Sigmoid colon (tissue), 7 donors: ENCODE data around the gene TSHZ1. TPM values are rescaled to one million over a fixed set of nuclear protein-coding genes. Genes with fewer than 3 reads are reported as not detected.

Source experiments
- DNase-seq: peaks from one replicate; pipeline ENCODE4 v3.0.0-alpha.2; 2019
- H3K27ac ChIP-seq, 4 donors: fragments of 200-600 bp; sonication (generic); one replicate each; pipeline ENCODE4 v1.5.1; 2016 to 2019; ENCODE audit warnings: mild to moderate bottlenecking in 1 of 4
- H3K27me3 ChIP-seq, 3 donors: fragments of 200-600 bp; sonication (generic); one replicate each; pipeline ENCODE4 v1.5.1; 2019; ENCODE audit warnings: mild to moderate bottlenecking in 1 of 3
- H3K36me3 ChIP-seq, 4 donors: fragments of 200-600 bp; sonication (generic); one replicate each; pipeline ENCODE4 v1.5.1; 2016 to 2019
- H3K4me1 ChIP-seq, 4 donors: fragments of 200-600 bp; sonication (generic); one replicate each; pipeline ENCODE4 v1.5.1; 2017 to 2019
- H3K4me3 ChIP-seq, 4 donors: fragments of 200-600 bp; sonication (generic); one replicate each; pipeline ENCODE4 v1.5.1; 2017 to 2019; ENCODE audit warnings: mild to moderate bottlenecking in 2 of 4, moderate library complexity in 1 of 4
- H3K9me3 ChIP-seq, 4 donors: fragments of 200-600 bp in 3 of 4; sonication (generic) in 3 of 4; one replicate each; pipeline versions ENCODE4 v1.5.1 to v1.6.1; 2013 to 2019
- CTCF ChIP-seq, 4 experiments: fragments of 450-650 bp in 3 of 4; fragments of 200-600 bp in 1 of 4; IDR thresholded peaks; one replicate each; pipeline ENCODE4 v1.5.1; 2016 to 2019; ENCODE audit warnings: antibody characterized with exemption in 4 of 4, mild to moderate bottlenecking in 3 of 4, moderate library complexity in 2 of 4
- EP300 ChIP-seq, 4 donors: sonication (generic); formaldehyde crosslinking; IDR thresholded peaks; one replicate each; pipeline ENCODE4 v1.6.1; 2017; ENCODE audit warnings: antibody characterized with exemption in 4 of 4
- POLR2A ChIP-seq, 2 donors: fragments of 450-650 bp; IDR thresholded peaks; one replicate each; pipeline ENCODE4 v1.6.1; 2016; ENCODE audit warnings: antibody characterized with exemption in 2 of 2, mild to moderate bottlenecking in 2 of 2, moderate library complexity in 2 of 2
- POLR2AphosphoS5 ChIP-seq, 4 donors: sonication (generic); formaldehyde crosslinking; IDR thresholded peaks; one replicate each; pipeline ENCODE4 v1.6.1; 2017; ENCODE audit warnings: antibody characterized with exemption in 4 of 4
- WGBS, 2 donors: extraction: QIAGEN DNeasy Blood & Tissue Kit; methylation state at CpG; one replicate each; pipeline ENCODE4 v1.1.7; 2013; 5-methylcytosine and 5-hydroxymethylcytosine counted together
- intact Hi-C: fragments of 100-400 bp; cut with DNase I; formaldehyde crosslinking; loops from one replicate; pipeline ENCODE4 v1.15.1; 2023
- polyA plus RNA-seq, 3 donors: library from polyadenylated mRNA; stranded (reverse); fragments of 200-250 nt; gene quantifications; one replicate each; pipeline ENCODE4 v1.2.3, GENCODE V29; 2013
- total RNA-seq, 4 donors: library from RNA; depleted of rRNA; stranded (reverse); fragments of >200 nt; gene quantifications; one replicate each; pipeline ENCODE4 v1.1.0, GENCODE V29; 2016
- donor health status: healthy with polysubstance abuse.
- donor health status: Bipolar disorder and iron deficiency.
- donor health status: healthy.

TSHZ1 gene
- total and polyA plus RNA-seq, 7 donors: 7.8 to 29.4 (median 23.0) TPM

GRCh38 chr18:75269124-75269680 is 58.6 kb downstream of the TSHZ1 start:
- TF ChIP-seq POLR2AphosphoS5 (IDR thresholded peaks at IDR 0.05): no peak
- TF ChIP-seq POLR2A (IDR thresholded peaks at IDR 0.05): no peak
- no peak for TF ChIP-seq EP300 (IDR thresholded peaks at IDR 0.05)
- no peak for TF ChIP-seq CTCF (IDR thresholded peaks at IDR 0.05)
- DNase-seq: no peak
- 64 to 82% methylated on average over 7 of the region's 7 CpGs for WGBS, 2 donors
- no peak overlapping the region for H3K27ac ChIP-seq
- intact Hi-C loops: no loop called here
- H3K36me3 ChIP-seq: no peaks in the 10 kb centered on the region
- no peaks in the 10 kb centered on the region for H3K27me3 ChIP-seq
- peaks cover 0 to 80% (median 20%) of the 10 kb centered on the region in 4 donors for H3K4me1 ChIP-seq
- H3K9me3 ChIP-seq: no peaks in the 10 kb centered on the region
- H3K4me3 ChIP-seq: no peak overlapping the region

DNA sequence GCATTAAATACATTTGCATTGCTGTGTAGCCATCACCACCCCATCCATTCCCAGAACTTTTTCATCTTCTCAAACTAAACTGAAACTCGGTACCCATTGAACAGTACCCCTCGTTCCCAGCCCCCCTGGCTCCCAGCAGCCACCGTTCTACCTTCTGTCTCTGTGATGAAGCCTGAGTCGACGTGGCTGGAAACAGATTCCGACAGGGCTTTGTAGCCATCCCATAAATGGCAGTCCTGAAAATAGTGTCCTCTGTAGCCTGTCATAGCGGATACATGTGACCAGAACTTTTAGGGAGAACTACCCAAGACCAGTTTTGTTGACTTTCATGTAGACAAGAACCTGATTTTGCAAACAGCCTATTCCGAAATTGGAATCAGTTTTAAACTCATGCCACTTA is 59.1 kb downstream of the TSHZ1 start:
- TF ChIP-seq POLR2AphosphoS5 (IDR thresholded peaks at IDR 0.05): no peak
- no peak overlapping the region for H3K4me3 ChIP-seq
- H3K27ac ChIP-seq: no peak overlapping the region
- no peaks in the 10 kb centered on the region for H3K9me3 ChIP-seq
- H3K36me3 ChIP-seq: no peaks in the 10 kb centered on the region
- no peaks in the 10 kb centered on the region for H3K27me3 ChIP-seq
- intact Hi-C loops: no loop called here
- WGBS, 2 donors: 95 to 97% methylated on average over 8 of the region's 8 CpGs
- H3K4me1 ChIP-seq: peaks cover 0 to 75% (median 15%) of the 10 kb centered on the region in 4 donors
- DNase-seq: no peak

DNA sequence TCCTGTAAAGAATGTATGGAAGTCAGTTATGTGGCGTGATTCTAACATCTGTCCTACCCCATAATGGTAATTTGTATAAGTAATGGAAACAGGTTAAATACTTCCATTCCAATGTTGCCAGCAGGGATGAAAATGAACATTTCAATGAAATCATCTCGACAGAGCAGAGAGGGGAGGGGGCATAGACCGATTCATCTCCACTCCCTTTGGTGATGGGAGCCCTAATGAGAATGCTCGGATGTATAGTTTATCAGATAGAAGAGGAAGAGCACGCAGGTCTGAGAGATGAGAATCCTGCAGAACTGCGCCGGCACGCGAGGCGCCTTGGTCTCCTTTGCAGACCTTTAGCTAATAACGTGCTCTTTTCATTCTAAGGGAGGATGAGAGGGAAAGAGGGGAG is 61.4 kb downstream of the TSHZ1 start:
- no peak for DNase-seq
- Histone ChIP-seq H3K27me3 (no peaks in the 10 kb centered on the region), H3K4me3 (no peak overlapping the region), H3K9me3 (no peaks in the 10 kb centered on the region), H3K27ac (no peak overlapping the region), H3K36me3 (no peaks in the 10 kb centered on the region), H3K4me1 (peaks cover 0 to 63% (median 8%) of the 10 kb centered on the region in 4 donors)
- TF ChIP-seq EP300 (IDR thresholded peaks at IDR 0.05) (no peak), POLR2A (IDR thresholded peaks at IDR 0.05) (no peak), CTCF (IDR thresholded peaks at IDR 0.05) (no peak), POLR2AphosphoS5 (IDR thresholded peaks at IDR 0.05) (no peak)
- WGBS, 2 donors: 93 to 97% methylated on average over 11 of the region's 11 CpGs
- intact Hi-C loops: no loop called here

- intact Hi-C loops: no loop called here
- H3K36me3 ChIP-seq: no peaks in the 10 kb centered on the region
- H3K4me1 ChIP-seq: peaks cover 0 to 57% (median 11%) of the 10 kb centered on the region in 4 donors
- 96 to 98% methylated on average over 15 of the region's 15 CpGs for WGBS, 2 donors
- no peak overlapping the region for H3K27ac ChIP-seq
- DNase-seq: no peak
- no peak overlapping the region for H3K4me3 ChIP-seq
- TF ChIP-seq CTCF (IDR thresholded peaks at IDR 0.05): no peak
- no peak for TF ChIP-seq EP300 (IDR thresholded peaks at IDR 0.05)
- H3K27me3 ChIP-seq: no peaks in the 10 kb centered on the region
- no peaks in the 10 kb centered on the region for H3K9me3 ChIP-seq
Measured at GRCh38 chr18:75273817-75274216, 63.2 kb downstream of the TSHZ1 start.

DNA sequence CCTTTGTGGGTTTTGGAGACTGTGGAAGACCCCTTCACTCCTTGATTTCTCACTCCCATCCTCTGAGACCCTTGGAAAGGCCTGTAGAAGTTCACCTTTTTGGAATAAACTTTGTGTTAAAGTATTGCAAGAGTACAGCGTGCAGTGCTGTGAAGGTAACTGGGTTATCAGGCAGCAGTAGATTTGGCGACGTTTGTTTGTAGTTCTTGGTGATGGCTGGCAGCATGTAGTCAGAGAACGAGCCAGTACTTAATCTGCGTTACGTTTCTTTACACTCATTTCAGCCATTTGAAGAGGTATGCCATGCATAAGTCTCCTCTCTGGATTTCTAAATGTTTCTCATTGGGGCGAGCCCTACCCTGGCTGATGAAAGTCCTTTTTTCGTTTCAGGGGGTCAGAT is 64.6 kb downstream of the TSHZ1 start:
- intact Hi-C loops: no loop called here
- Histone ChIP-seq H3K4me1 (peaks cover 0 to 51% (median 12%) of the 10 kb centered on the region in 4 donors), H3K36me3 (no peaks in the 10 kb centered on the region)

More for the DNA sequence above, 64.6 kb downstream of the TSHZ1 start:
- Histone ChIP-seq H3K4me3 (no peak overlapping the region), H3K9me3 (no peaks in the 10 kb centered on the region), H3K27me3 (no peaks in the 10 kb centered on the region), H3K27ac (no peak overlapping the region)
- no peak for DNase-seq
- no peak for TF ChIP-seq POLR2A (IDR thresholded peaks at IDR 0.05)
- no peak for TF ChIP-seq POLR2AphosphoS5 (IDR thresholded peaks at IDR 0.05)
- TF ChIP-seq EP300 (IDR thresholded peaks at IDR 0.05): no peak
- no peak for TF ChIP-seq CTCF (IDR thresholded peaks at IDR 0.05)
- 97% methylated on average over 8 of the region's 8 CpGs for WGBS, 2 donors
